GM13976 (cell line): ENCODE data around the gene MCUB.
"Not testable (repeated sequence)": the region's sequence is repeated elsewhere in the genome, so short reads cannot be mapped to it uniquely, and the experiment has no call there.

Experiments
- DNase-seq: peaks from one replicate; pipeline ENCODE4 v3.0.0; 2012; ENCODE audit warnings: low spot score
- CTCF ChIP-seq: IDR thresholded peaks from 2 replicates; pipeline ENCODE4 v1.5.1; 2012; ENCODE audit warnings: borderline replicate concordance, mild to moderate bottlenecking; ENCODE audit not compliant: insufficient read depth; ENCODE audit errors: extremely low read depth, missing control alignments, control extremely low read depth
- in situ Hi-C: fragments of 300-500 bp; cut with MboI; formaldehyde crosslinking; loops from one replicate; pipeline ENCODE4 v1.12.0; 2022; ENCODE audit warnings: low sequenced_read_pairs, mixed read lengths, inconsistent platforms; ENCODE audit not compliant: unreplicated experiment

MCUB gene

GRCh38 chr4:109672169-109672930, 112.3 kb downstream of the MCUB start:
- no peak for TF ChIP-seq CTCF
- DNase-seq = no peak
- in situ Hi-C loops = no loop called here

- TF ChIP-seq CTCF = no peak
- in situ Hi-C loops = no loop called here
- DNase-seq = no peak
Measured at GRCh38 chr4:109673303-109673702, 113.3 kb downstream of the MCUB start.

DNA sequence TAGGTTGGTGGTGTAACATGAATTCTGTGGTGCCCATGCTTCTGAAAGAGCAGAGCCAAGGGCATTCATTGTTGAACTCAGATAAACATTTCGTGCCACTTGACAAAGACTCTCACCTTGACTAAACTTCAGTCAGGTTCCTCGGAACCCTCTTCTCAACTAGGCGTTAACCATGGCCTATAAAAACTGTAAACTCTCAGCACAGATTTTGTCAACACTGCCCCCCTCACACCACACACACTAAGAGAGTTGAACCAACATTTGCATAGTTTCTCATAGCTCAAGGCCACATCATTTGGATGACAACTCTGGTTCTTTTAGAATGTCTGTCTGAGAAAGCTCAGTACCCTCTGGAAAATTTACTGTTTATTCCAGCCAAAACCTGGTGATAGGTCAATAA, 115.1 kb downstream of the MCUB start:
- no peak for DNase-seq
- no peak for TF ChIP-seq CTCF
- in situ Hi-C loops = no loop called here

- in situ Hi-C loops = no loop called here
- TF ChIP-seq CTCF = no peak
- no peak for DNase-seq
Measured at GRCh38 chr4:109675843-109676242, 115.8 kb downstream of the MCUB start.

DNA sequence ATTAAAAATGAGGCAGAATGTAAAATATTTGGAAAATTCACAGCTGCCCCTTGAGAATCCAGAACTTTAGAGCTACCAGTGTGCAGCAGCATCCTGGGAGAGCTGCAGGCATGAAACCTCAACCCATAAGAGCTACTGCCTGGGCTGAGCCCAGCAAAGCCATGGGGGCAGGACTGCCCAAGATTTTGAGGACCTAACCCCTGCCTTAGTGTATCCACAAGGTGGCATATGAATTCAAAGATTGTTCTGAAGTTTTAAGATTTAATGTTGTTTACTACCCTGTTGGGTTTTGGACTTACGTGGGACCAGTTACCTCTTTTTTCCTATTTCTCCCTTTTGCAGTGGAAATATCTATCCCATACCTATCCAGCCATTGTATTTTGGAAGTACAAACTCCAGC, 116.8 kb downstream of the MCUB start:
- DNase-seq = no peak
- in situ Hi-C loops = no loop called here
- no peak for TF ChIP-seq CTCF

DNA sequence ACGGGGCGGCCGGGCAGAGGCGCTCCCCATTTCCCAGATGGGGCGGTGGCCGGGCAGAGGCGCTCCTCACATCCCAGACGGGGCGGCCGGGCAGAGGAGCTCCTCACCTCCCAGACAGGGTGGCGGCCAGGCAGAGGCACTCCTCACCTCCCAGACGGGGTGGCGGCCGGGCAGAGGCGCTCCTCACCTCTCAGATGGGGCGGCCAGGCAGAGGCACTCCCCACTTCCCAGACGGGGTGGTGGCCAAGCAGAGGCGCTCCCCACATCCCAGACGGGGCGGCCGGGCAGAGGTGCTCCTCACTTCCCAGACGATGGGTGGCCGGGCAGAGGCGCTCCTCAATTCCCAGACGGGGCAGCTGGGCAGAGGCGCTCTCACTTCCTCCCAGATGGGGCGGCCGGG, 118.4 kb downstream of the MCUB start:
- in situ Hi-C loops, DNase-seq: not testable (repeated sequence)

DNA sequence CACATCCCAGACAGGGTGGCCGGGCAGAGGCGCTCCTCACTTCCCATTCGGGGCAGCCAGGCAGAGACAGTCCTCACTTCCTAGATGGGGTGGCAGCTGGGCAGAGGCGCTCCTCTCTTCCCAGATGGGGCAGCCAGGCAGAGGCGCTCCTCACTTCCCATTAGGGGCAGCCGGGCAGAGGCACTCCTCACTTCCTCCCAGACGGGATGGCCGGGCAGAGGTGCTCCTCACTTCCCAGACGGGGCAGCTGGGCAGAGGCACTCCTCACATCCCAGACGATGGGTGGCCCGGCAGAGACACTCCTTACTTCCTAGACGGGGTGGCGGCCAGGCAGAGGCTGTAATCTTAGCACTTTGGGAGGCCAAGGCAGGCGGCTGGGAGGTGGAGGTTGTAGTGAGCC, 118.9 kb downstream of the MCUB start:
- DNase-seq, in situ Hi-C loops: not testable (repeated sequence)

GRCh38 chr4:109682875-109683274, 122.8 kb downstream of the MCUB start:
- in situ Hi-C loops = no loop called here
- DNase-seq = no peak
- no peak for TF ChIP-seq CTCF
